Measurements from ENCODE around the gene TAF4. TPM values are rescaled to one million over a fixed set of nuclear protein-coding genes. Genes with fewer than 3 reads are reported as not detected.

The TAF4 gene
- total and polyA plus RNA-seq, 2 donors (not counting 1 experiment from before 2014, with no cell fraction given), result 2.6 to 3.0 TPM

- H3K4me1 ChIP-seq (ENCODE audit: control insufficient read depth, extremely low read depth, insufficient read depth, low read length), result no peaks in the 10 kb centered on the region
- no peak overlapping the region for H3K27ac ChIP-seq (ENCODE audit: insufficient read depth, low read length)
- TF ChIP-seq EZH2 (IDR thresholded peaks at IDR 0.05; ENCODE audit: low read length, missing control alignments) (no peak), CTCF (conservative IDR thresholded peaks at IDR 0.05 in 1 of 2, IDR thresholded peaks at IDR 0.05 in 1 of 2; ENCODE audit: low read depth in 1 of 2, low read length in 2 of 2) (no peak)
- no peak overlapping the region for H3K4me2 ChIP-seq (ENCODE audit: extremely low read depth, insufficient read depth, low read length)
- no peaks in the 10 kb centered on the region for H3K79me2 ChIP-seq (ENCODE audit: control insufficient read depth, insufficient read depth, low read length)
- H3K4me3 ChIP-seq (replicated peaks in 1 of 4; ENCODE audit: control extremely low read depth in 1 of 4, insufficient read depth in 1 of 4, low read depth in 3 of 4, low read length in 4 of 4), result no peak overlapping the region
- no peaks in the 10 kb centered on the region for H4K20me1 ChIP-seq (ENCODE audit: control insufficient read depth, extremely low read depth, insufficient read depth, low read length)
- H3K27me3 ChIP-seq (ENCODE audit: control insufficient read depth, insufficient read depth, low read length), result no peaks in the 10 kb centered on the region
- no peak overlapping the region for H2AFZ ChIP-seq (ENCODE audit: low read length)
- no peak overlapping the region for H3K9ac ChIP-seq (ENCODE audit: insufficient read depth, low read length)
- H3K9me3 ChIP-seq (ENCODE audit: control insufficient read depth, insufficient read depth, low read depth, low read length), result no peaks in the 10 kb centered on the region
- DNase-seq (ENCODE audit: low read depth in 2 of 2), result no peak
- no peaks in the 10 kb centered on the region for H3K36me3 ChIP-seq (ENCODE audit: control insufficient read depth, insufficient read depth, low read length)
Observed at GRCh38 chr20:61926796-61927192, 138.9 kb downstream of the TAF4 start.

GRCh38 chr20:61926253-61926613 lies 139.4 kb downstream of the TAF4 start:
- Histone ChIP-seq H3K36me3 (ENCODE audit: control insufficient read depth, insufficient read depth, low read length) (no peaks in the 10 kb centered on the region), H2AFZ (ENCODE audit: low read length) (no peak overlapping the region), H3K4me1 (ENCODE audit: control insufficient read depth, extremely low read depth, insufficient read depth, low read length) (no peaks in the 10 kb centered on the region), H4K20me1 (ENCODE audit: control insufficient read depth, extremely low read depth, insufficient read depth, low read length) (no peaks in the 10 kb centered on the region), H3K4me2 (ENCODE audit: extremely low read depth, insufficient read depth, low read length) (no peak overlapping the region), H3K4me3 (replicated peaks in 1 of 4; ENCODE audit: control extremely low read depth in 1 of 4, insufficient read depth in 1 of 4, low read depth in 3 of 4, low read length in 4 of 4) (no peak overlapping the region), H3K79me2 (ENCODE audit: control insufficient read depth, insufficient read depth, low read length) (no peaks in the 10 kb centered on the region), H3K27me3 (ENCODE audit: control insufficient read depth, insufficient read depth, low read length) (no peaks in the 10 kb centered on the region), H3K9me3 (ENCODE audit: control insufficient read depth, insufficient read depth, low read depth, low read length) (no peaks in the 10 kb centered on the region), H3K27ac (ENCODE audit: insufficient read depth, low read length) (no peak overlapping the region), H3K9ac (ENCODE audit: insufficient read depth, low read length) (no peak overlapping the region)
- TF ChIP-seq CTCF (conservative IDR thresholded peaks at IDR 0.05 in 1 of 2, IDR thresholded peaks at IDR 0.05 in 1 of 2; ENCODE audit: low read depth in 1 of 2, low read length in 2 of 2), result no peak
- no peak for TF ChIP-seq EZH2 (IDR thresholded peaks at IDR 0.05; ENCODE audit: low read length, missing control alignments)
- DNase-seq (ENCODE audit: low read depth in 2 of 2), result no peak

GRCh38 chr20:61925555-61926252 lies 140.0 kb downstream of the TAF4 start:
- Histone ChIP-seq H3K27ac (ENCODE audit: insufficient read depth, low read length) (no peak overlapping the region), H3K36me3 (ENCODE audit: control insufficient read depth, insufficient read depth, low read length) (no peaks in the 10 kb centered on the region), H3K27me3 (ENCODE audit: control insufficient read depth, insufficient read depth, low read length) (no peaks in the 10 kb centered on the region), H4K20me1 (ENCODE audit: control insufficient read depth, extremely low read depth, insufficient read depth, low read length) (no peaks in the 10 kb centered on the region), H3K9ac (ENCODE audit: insufficient read depth, low read length) (no peak overlapping the region), H3K9me3 (ENCODE audit: control insufficient read depth, insufficient read depth, low read depth, low read length) (no peaks in the 10 kb centered on the region), H3K4me3 (replicated peaks in 1 of 4; ENCODE audit: control extremely low read depth in 1 of 4, insufficient read depth in 1 of 4, low read depth in 3 of 4, low read length in 4 of 4) (no peak overlapping the region), H3K4me1 (ENCODE audit: control insufficient read depth, extremely low read depth, insufficient read depth, low read length) (no peaks in the 10 kb centered on the region), H3K79me2 (ENCODE audit: control insufficient read depth, insufficient read depth, low read length) (no peaks in the 10 kb centered on the region), H3K4me2 (ENCODE audit: extremely low read depth, insufficient read depth, low read length) (no peak overlapping the region), H2AFZ (ENCODE audit: low read length) (no peak overlapping the region)
- DNase-seq (ENCODE audit: low read depth in 2 of 2), result peak; percentile 32 to 90
- TF ChIP-seq EZH2 (IDR thresholded peaks at IDR 0.05; ENCODE audit: low read length, missing control alignments), result no peak
- no peak for TF ChIP-seq CTCF (conservative IDR thresholded peaks at IDR 0.05 in 1 of 2, IDR thresholded peaks at IDR 0.05 in 1 of 2; ENCODE audit: low read depth in 1 of 2, low read length in 2 of 2)

All from fibroblast of lung (primary cell).